ENCODE results near the gene KLHL22.

KLHL22 gene

GRCh38 chr22:20536590-20537324 lies 41.2 kb upstream of the KLHL22 start:
- in situ Hi-C loops (cut with HindIII; ENCODE audit: low sequenced_read_pairs) = no loop called here
- TF ChIP-seq CTCF (IDR thresholded peaks at IDR 0.05; ENCODE audit: low read depth, low read length, missing control alignments) = no peak
- DNase-seq (ENCODE audit: low read depth) = no peak
- H3K4me3 ChIP-seq (ENCODE audit: low read depth, low read length) = no peak overlapping the region

- DNase-seq (ENCODE audit: low read depth) = no peak
- H3K4me3 ChIP-seq (ENCODE audit: low read depth, low read length) = no peak overlapping the region
- no peak for TF ChIP-seq CTCF (IDR thresholded peaks at IDR 0.05; ENCODE audit: low read depth, low read length, missing control alignments)
- in situ Hi-C loops (cut with HindIII; ENCODE audit: low sequenced_read_pairs) = no loop called here
These were observed 38.3 kb upstream of the KLHL22 start for GRCh38 chr22:20533879-20534265.

GRCh38 chr22:20533095-20533878 lies 37.7 kb upstream of the KLHL22 start:
- TF ChIP-seq CTCF (IDR thresholded peaks at IDR 0.05; ENCODE audit: low read depth, low read length, missing control alignments) = no peak
- DNase-seq (ENCODE audit: low read depth) = no peak
- H3K4me3 ChIP-seq (ENCODE audit: low read depth, low read length) = no peak overlapping the region
- in situ Hi-C loops (cut with HindIII; ENCODE audit: low sequenced_read_pairs) = no loop called here

- in situ Hi-C loops (cut with HindIII; ENCODE audit: low sequenced_read_pairs) = no loop called here
- no peak for TF ChIP-seq CTCF (IDR thresholded peaks at IDR 0.05; ENCODE audit: low read depth, low read length, missing control alignments)
- DNase-seq (ENCODE audit: low read depth) = no peak
- no peak overlapping the region for H3K4me3 ChIP-seq (ENCODE audit: low read depth, low read length)
These were observed 36.8 kb upstream of the KLHL22 start for GRCh38 chr22:20532256-20532993.

GRCh38 chr22:20531404-20532201 lies 36.0 kb upstream of the KLHL22 start:
- in situ Hi-C loops (cut with HindIII; ENCODE audit: low sequenced_read_pairs) = no loop called here
- no peak for DNase-seq (ENCODE audit: low read depth)
- TF ChIP-seq CTCF (IDR thresholded peaks at IDR 0.05; ENCODE audit: low read depth, low read length, missing control alignments) = no peak
- no peak overlapping the region for H3K4me3 ChIP-seq (ENCODE audit: low read depth, low read length)

GRCh38 chr22:20531154-20531403 lies 35.5 kb upstream of the KLHL22 start:
- no peak for TF ChIP-seq CTCF (IDR thresholded peaks at IDR 0.05; ENCODE audit: low read depth, low read length, missing control alignments)
- no peak overlapping the region for H3K4me3 ChIP-seq (ENCODE audit: low read depth, low read length)
- in situ Hi-C loops (cut with HindIII; ENCODE audit: low sequenced_read_pairs) = no loop called here
- no peak for DNase-seq (ENCODE audit: low read depth)
